GM21528 (cell line): ENCODE measurements around the gene MTHFD1.

Experiments
- ATAC-seq: cut with Tn5 transposase; IDR thresholded peaks from one replicate; pipeline ENCODE4 v1.9.1; 2021; ENCODE audit warnings: mild to moderate bottlenecking, moderate library complexity; ENCODE audit not compliant: unreplicated experiment, low FRiP score

Gene MTHFD1

GRCh38 chr14:64444984-64445845 lies 57.1 kb downstream of the MTHFD1 start:
- ATAC-seq, result peak; percentile 88

GRCh38 chr14:64447876-64448670 lies 59.9 kb downstream of the MTHFD1 start:
- no peak for ATAC-seq

- no peak for ATAC-seq
Observed at GRCh38 chr14:64450255-64450654, 62.1 kb downstream of the MTHFD1 start.

DNA sequence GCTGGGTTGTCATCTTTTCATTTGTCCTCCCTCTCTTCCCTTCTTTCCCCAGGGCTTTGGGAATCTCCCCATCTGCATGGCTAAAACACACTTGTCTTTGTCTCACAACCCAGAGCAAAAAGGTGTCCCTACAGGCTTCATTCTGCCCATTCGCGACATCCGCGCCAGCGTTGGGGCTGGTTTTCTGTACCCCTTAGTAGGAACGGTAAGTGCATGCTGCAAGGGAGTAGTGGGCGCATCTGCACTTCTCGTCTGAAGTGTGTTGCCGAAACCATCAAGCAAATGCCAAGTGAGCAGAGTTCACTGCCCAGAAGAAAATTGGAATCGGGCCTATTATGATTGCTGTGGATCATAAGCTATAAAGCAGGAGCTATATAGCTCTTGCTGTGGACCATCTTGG lies 66.5 kb downstream of the MTHFD1 start:
- no peak for ATAC-seq

GRCh38 chr14:64459405-64460136 lies 71.4 kb downstream of the MTHFD1 start:
- no peak for ATAC-seq

DNA sequence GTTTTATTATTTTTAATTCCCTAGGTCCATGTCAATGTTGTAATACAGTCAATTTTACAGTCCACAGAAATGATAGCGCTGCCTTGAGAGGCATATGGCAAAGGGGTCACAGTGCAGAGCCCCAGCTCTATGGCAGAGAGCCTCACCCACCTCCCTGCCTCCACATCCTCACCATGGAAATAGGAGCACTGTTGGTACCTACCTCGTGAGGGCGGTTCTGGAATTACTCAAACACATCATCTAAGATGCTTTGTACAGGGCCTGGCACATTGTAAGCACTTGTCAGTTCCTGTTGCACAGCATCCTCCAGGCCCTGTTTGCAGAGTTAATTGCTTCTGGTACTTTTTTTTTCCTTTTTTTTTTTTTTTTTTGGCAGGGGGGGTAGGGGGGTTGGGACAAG lies 73.1 kb downstream of the MTHFD1 start:
- ATAC-seq, result no peak

DNA sequence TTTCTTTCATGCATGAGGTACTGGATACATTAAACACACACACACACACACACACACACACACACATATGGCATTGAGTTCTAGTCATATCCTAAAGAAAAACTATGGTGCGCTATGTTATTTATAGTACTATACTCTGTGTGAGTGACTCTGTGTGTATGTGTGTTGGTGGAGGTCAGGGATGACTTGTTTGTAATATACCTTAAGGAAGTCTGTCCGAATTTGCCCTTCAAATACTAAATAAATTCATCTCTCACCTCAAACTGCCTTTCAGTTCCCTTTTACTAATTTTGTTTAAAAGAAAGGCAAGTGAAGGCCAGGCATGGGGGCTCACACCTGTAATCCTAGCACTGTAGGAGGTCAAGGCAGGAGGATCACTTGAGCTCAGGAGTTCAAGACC lies 75.0 kb downstream of the MTHFD1 start:
- ATAC-seq, result no peak

DNA sequence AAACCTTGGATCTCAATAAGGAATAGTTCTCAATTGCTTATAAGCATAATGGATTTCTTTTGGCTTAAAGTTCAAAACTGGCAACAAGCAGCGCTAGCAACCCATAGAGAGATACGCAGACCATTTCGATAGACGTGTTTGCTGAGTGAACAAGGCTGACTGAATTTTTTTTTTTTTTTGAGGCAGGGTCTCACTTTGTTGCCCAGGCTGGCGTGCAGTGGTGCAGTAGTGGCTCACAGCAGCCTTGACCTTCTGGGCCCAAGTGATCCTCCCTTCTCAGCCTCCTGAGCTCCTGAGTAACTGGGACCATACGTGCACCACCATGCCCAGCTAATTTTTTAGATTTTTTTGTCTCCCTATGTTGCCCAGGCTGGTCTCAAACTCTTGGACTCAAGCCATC lies 75.7 kb downstream of the MTHFD1 start:
- ATAC-seq, result no peak

GRCh38 chr14:64464651-64465050 lies 76.5 kb downstream of the MTHFD1 start:
- peak; percentile 4 for ATAC-seq

DNA sequence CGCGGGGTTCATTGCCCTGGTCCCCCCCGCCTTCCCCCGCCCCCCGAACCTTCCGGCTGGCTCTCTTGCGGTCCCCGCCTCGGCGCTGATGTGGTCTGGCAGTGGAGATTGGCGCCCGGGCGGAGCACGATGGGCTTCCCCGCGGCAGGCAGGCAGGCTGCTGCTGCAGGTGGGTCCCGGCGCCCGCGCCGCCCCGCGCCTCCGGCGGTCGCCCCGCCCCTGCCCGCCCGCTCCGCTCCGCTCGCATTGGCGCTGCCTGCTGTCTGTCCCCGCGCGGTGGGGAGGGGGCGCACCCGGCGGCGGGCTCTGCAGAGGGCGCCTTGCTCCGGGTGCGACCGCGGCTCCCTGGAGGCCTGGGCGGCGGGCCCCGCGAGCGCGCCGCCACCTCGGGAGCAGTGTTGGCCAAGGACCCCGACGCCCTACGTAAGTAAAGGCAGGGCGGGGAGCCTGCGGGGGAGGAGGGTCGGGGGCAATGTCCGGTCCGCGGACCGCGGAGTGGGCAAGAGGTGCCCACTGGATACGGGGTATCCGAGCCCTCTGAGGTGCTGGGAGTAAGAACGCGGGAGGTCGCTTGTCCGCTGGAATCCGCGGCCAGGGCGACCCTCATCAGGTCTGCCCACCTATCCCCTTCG lies 77.2 kb downstream of the MTHFD1 start, which contains the start of gene AKAP5:
Gene AKAP5 (plus strand): TSS at position 309 of the 632 bp plus-strand sequence. CDS start 2,896 bp downstream, outside the sequence.
- peak; percentile 70 for ATAC-seq

DNA sequence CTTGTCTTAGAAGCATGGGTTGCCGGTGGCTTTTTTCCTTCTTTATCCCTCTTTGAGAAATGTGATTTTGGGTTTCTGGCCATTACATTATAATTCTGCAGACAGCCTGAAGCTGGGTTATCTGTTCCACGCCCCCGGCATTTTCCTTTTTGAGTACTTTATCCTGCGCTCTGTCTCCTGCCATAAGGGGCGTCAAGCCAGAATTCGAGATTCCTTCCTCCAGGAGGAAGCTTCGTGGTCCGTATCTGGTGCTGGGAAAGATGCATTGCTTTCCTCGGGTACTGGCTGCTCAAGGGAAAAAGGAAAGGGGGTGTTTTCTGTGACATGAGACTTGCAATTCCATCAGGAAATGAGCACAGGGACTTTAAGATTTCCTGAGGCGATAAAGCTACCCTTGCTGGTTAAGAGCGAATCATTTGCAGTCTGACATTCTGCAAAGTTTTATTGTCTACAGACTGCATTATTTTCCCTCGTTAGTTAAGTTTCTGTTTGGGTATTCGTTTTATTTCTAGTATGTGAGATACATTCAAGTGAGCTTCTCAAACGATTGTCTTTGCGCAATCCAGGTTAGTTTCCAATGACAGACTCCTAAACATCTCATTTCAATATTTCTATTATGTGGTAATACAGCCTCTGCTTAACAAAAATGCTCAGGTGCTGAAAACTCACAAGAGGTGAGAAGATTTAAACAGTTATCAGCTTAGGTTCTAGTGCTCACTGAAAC lies 77.8 kb downstream of the MTHFD1 start:
- no peak for ATAC-seq

GRCh38 chr14:64467101-64467500 lies 78.9 kb downstream of the MTHFD1 start:
- ATAC-seq, result no peak

DNA sequence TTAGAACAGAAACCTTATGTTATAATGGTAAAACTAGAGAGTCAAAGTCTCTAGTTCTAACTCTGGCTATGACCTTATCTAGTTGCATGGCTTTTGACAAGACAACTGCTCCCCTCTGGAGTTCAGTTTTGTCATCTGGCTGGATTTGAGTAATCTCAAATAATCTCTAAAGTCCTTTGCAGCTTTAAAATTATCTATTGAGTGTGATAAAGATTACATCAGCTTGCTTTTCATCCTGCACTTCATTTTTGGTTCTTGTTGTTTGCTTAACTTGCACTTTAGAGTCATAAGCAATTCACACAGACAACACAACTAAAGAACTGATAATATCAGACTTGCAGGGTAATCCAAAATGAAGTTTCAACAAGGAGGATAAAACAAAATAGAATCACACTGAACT lies 79.4 kb downstream of the MTHFD1 start:
- no peak for ATAC-seq

DNA sequence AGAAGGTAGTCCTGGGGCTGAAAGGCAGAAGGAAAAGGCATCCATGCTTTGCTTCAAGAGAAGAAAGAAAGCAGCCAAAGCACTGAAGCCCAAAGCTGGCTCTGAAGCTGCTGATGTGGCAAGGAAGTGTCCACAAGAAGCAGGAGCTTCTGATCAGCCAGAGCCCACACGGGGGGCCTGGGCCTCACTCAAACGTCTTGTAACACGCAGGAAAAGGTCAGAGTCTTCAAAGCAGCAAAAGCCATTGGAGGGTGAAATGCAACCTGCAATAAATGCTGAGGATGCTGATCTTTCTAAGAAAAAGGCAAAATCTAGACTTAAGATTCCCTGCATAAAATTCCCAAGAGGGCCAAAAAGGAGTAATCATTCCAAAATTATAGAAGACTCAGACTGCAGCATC lies 80.3 kb downstream of the MTHFD1 start:
- no peak for ATAC-seq

GRCh38 chr14:64474041-64474440 lies 85.9 kb downstream of the MTHFD1 start:
- ATAC-seq, result no peak

DNA sequence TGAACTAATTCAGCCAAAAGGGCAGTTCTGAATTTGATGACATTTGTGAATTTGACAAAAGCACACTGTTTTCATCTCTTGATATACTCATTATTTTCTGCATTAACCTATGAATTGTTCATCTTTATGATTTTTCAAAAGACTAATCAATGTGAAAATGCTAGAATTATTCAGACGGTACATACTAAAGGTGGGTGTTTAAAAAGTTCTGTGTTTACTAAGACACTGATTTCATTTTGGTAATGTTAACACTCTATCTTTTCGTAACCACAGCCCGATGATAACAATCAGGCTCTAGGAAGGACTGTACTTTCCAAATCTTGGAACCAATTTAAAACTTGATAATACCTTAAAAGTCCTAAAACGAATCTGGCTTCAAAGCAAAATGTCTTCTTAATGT lies 86.5 kb downstream of the MTHFD1 start:
- ATAC-seq, result no peak

- ATAC-seq, result no peak
Observed at GRCh38 chr14:64475585-64476273, 87.6 kb downstream of the MTHFD1 start.

DNA sequence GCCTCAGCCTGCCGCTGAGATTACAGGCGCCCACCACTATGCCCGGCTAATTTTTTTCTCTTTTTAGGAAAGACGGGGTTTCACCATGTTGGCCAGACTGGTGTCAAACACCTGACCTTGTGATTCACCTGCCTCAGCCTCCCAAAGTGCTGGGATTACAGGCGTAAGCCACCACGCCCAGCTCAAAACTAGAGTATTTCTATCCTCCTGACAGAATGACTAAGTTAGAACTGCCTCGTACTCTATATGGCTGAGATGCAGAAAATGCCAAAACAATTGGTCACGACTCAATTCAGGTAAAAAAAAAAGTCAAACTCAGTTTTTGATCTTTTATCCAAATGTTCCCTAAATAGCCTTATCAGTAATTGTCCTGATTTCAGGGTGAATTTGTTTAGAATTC lies 88.3 kb downstream of the MTHFD1 start:
- no peak for ATAC-seq

GRCh38 chr14:64478634-64479250 lies 90.6 kb downstream of the MTHFD1 start:
- ATAC-seq, result no peak
